Activated CD8-positive, alpha-beta T cell treated with anti-CD3 and anti-CD28 coated beads, Interleukin-2, amount 10 ng/mL, durations not matched to agents 7 days and 5 days (primary cell): ENCODE results near the gene CABLES1. TPM values are rescaled to one million over a fixed set of nuclear protein-coding genes. Genes with fewer than 3 reads are reported as not detected.

Source experiments
- total RNA-seq, 2 experiments: library from RNA; stranded (reverse); gene quantifications; one replicate each; pipeline ENCODE4 v1.2.3, GENCODE V29; 2021

Gene CABLES1
- total RNA-seq, 2 experiments from 2014 or later: 2.3 to 2.7 TPM

Other genes starting within 250 kb of the CABLES1 start
- 10 to 100 TPM; 72.1 to 74.8 TPM for gene RBBP8, start 202.2 kb upstream of the CABLES1 start, total RNA-seq